Subcutaneous adipose tissue (tissue), 4 donors: ENCODE measurements around the gene CCNE1. TPM values are rescaled to one million over a fixed set of nuclear protein-coding genes. Genes with fewer than 3 reads are reported as not detected.

Experiments used
- total RNA-seq, 4 donors: library from RNA; depleted of rRNA; stranded (reverse); fragments of >200 nt; gene quantifications; one replicate each; pipeline ENCODE4 v1.1.0, GENCODE V29; 2016
- TF ChIP-seq, protein P1 (sequence below): fragments of 450-650 bp; IDR thresholded peaks from one replicate; pipeline ENCODE4 v1.5.1; 2016; ENCODE audit warnings: low read depth, mild to moderate bottlenecking, control low read depth, antibody characterized with exemption, moderate library complexity

The CCNE1 gene
- total RNA-seq, 4 donors from 2014 or later = 1.1 to 2.7 (median 2.1) TPM

DNA sequence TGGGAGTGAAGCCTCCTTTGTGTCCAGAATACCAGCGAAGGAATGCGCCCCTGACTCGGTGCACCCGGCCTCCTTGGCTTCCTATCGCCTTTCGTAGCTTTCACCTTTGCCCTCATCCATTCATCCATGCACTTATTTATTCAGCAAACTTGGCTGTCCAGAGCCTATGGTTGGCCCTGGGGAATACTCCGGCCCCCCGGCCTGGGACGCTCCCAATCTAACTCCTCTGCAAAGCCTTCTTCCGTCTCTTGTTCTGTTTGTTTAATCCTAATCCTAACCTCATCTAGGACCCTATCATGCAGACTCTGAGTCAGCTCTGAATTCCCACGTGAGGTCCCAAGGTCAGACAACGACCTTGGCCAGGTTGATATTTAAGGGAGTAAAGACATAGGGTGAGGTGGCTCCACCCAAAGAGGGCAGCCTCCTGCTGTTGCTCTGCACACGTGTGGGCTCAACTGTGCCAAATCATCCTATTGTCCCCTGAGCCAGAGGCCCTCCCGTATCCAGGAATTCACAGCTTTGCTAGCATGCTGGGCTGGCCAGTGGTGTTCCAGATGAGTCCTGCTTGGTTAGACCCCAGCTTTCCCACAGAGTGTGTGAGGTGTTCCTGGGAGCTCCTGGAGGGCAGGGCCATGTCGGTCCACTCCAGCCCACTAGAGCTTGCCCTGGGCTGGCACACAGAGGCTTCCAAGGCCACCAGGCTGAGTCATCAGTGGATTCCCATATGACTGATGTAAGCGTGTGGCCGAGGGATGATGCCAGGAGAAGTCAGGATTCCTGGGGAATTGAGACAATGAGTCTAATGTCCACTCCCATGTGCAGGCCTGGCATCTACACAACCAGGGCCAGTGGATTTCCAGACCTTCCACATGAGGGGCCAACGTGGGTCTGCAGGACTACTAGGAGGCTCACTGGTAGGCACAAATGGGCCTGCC, 6.5 kb upstream of the CCNE1 start:
- TF ChIP-seq, protein P1, sequence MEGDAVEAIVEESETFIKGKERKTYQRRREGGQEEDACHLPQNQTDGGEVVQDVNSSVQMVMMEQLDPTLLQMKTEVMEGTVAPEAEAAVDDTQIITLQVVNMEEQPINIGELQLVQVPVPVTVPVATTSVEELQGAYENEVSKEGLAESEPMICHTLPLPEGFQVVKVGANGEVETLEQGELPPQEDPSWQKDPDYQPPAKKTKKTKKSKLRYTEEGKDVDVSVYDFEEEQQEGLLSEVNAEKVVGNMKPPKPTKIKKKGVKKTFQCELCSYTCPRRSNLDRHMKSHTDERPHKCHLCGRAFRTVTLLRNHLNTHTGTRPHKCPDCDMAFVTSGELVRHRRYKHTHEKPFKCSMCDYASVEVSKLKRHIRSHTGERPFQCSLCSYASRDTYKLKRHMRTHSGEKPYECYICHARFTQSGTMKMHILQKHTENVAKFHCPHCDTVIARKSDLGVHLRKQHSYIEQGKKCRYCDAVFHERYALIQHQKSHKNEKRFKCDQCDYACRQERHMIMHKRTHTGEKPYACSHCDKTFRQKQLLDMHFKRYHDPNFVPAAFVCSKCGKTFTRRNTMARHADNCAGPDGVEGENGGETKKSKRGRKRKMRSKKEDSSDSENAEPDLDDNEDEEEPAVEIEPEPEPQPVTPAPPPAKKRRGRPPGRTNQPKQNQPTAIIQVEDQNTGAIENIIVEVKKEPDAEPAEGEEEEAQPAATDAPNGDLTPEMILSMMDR = no peak

DNA sequence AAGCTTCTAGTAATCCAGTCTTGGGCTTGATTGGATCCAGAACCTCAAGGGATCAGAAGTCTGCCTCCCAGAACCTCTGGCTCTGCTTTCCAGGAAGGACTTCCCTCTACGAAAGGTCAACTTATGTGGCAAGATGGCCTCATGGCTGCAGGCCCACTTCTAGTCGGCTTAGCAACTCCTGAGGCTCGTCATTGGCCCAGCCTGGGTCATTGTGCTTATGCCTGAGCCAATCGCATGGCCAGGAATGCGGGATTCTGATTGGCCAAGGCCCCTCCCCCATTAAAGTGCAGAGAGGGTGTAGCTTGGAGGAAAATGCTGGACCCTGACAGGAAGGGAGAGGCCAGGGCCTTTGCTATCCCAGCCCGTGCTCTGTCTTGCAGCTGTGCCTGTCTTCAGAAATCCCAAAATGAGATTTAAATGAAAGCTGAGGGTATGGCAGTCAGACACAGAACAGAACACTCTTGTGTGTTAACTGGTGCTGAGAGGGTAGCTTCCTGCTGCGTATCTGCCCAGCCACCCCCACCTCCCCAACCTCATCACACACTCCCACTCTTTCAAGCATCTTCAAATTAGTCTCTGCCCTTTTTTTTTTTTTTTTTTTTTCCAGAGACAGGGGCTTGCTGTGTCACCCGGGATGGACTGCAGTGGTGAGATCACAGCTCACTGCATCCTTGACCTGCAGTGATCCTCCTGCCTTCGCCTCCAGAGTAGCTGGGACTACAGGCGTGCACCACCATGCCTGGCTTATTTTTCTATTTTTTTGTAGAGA, 5.5 kb upstream of the CCNE1 start:
- TF ChIP-seq, protein P1 = no peak

DNA sequence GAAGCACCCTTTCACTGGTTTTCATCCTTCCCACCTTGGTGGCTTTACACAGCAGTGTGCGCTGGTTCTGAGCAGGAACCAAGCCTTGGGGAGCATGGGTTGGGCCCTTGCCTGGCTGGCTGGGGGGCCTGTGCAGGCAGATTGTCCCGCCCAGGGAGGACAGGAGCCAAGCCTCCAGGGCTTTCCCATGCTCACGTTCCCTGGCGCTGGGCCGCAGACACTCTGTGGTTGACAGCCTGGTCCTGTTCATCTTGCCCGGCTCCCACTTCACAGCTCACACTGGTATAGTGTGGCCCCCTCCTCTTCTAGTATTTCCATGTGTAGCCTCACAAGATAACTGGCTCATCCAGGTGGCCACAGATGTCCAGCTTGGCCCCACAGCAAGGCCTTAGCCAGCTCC, 4.6 kb upstream of the CCNE1 start:
- TF ChIP-seq, protein P1 = no peak

DNA sequence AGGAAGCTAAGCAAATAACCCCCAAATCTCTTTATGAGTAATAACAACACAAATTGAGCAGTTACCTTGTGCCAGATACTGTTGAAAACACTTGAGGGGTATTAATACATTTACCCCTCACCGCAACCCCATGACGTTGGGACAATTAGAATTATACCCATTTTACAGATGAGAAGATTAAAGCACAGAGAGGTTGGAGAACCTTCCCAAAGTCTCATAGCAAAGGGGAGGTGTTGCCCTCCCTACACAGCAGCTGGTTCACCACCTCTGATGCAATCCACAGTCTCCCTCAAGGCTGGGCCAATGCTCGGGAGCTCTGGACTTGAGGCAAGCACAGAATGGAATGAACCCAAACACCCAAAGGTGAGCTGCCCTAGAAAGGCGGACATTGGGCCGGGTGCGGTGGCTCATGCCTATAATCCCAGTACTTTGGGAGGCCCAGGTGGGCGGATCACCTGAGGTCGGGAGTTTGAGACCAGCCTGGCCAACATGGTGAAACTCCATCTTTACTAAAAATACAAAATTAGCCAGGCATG, 3.9 kb upstream of the CCNE1 start:
- TF ChIP-seq, protein P1 = no peak

DNA sequence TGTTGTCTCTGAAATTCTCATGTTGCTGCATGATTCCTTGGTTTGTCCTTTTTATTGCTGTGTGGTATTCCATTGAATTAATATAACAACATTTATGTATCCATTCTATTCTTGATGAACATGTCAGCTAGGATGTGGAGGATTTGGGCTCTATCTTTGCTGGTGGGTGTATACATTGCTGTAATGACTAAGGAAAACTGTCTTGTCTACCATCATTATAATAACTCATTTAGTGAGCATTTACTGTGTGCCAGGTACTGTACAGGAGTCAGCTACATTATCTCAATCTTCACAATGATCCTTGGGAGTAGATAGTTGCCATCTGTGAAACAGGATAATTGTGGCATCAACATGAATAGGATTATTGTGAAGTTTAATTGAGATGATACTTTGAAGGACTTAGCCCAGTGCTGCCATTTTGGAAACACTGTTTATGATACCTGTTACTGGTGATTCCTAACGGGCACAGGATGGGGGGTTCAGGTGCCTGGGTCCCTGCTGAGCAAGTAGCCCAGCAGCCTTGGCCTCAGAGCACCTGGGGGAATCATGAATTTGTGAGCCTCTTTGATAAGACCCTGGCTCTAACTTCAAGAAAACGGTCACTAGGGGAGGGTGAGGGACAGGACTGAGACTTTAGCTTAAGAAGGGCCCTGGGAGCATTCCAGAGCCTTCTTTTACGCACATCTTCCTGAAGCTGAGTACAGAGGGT, 1.8 kb upstream of the CCNE1 start:
- TF ChIP-seq, protein P1 = no peak

DNA sequence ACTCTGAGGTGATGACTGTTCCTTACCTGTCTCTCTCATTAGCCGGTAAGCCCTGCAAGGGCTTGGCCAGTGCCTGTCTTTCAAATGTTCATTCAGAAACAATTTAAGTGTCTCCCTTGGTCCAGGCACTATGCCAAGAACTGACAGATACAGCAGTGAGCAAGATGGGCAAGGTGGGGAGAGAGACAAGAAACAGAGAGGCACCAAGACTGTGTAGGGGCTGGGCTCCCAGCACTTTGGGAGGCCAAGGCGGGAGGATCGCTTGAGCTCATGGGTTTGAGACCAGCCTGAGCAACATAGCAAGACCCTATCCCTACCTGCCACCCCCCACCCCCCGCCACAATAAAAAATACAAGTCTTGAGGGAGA, 1.3 kb upstream of the CCNE1 start:
- TF ChIP-seq, protein P1 = no peak
